GM19452 (cell line): ENCODE measurements around the gene CSNK2A1.
"Not testable (repeated sequence)": the region's sequence is repeated elsewhere in the genome, so short reads cannot be mapped to it uniquely, and the experiment has no call there.

Experiments used
- ATAC-seq: cut with Tn5 transposase; IDR thresholded peaks from one replicate; pipeline ENCODE4 v1.9.1; 2021; ENCODE audit not compliant: unreplicated experiment

CSNK2A1 gene

DNA sequence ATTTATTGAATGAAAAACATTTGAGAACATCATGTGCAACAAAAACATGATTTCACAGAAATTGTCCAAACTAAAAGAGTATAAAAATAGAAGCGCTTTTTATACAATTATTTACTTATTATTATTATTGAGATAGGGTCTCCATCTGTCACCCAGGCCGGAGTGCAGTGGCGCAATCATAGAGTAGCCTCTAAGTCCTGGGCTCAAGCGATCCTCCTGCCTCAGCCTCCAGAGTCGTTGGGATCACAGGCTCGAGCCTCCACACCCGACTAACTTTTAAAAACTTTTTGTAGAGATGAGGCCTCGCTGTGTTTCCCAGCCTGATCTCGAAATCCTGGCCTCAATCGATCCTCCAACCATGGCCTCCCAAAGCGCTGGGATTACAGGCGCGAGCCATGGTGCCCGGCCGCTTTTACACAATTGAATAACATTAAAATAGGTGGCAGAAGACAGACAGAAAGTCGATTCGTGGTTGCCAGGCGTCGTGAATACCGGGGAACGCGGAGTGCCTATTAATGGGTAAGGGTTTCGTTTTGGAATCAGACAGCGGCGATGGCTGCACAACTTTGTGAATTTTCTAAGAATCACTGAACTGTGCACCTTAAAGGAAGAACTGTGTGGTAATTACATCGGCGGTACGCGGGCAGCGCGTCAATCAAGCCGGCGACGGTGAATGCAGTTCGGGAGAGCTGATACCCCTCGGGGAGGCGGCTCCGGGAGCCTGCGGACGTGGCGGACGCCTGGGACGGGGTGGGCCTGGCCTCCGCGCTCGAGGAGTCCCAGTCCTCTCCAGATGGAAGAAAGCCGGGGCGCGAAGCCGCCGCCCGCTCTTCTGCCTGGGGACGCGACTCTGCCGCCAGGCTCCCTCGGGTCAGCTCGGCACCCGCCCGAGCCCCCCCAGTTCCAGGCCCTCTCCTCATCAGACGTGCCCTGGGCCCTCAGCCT is 82.1 kb downstream of the CSNK2A1 start:
- ATAC-seq, result peak; percentile 29

GRCh38 chr20:460707-461106 is 82.9 kb downstream of the CSNK2A1 start:
- ATAC-seq, result no peak

- ATAC-seq, result no peak
These were observed 83.4 kb downstream of the CSNK2A1 start for GRCh38 chr20:460180-460579.

GRCh38 chr20:458776-459175 is 84.8 kb downstream of the CSNK2A1 start:
- no peak for ATAC-seq

DNA sequence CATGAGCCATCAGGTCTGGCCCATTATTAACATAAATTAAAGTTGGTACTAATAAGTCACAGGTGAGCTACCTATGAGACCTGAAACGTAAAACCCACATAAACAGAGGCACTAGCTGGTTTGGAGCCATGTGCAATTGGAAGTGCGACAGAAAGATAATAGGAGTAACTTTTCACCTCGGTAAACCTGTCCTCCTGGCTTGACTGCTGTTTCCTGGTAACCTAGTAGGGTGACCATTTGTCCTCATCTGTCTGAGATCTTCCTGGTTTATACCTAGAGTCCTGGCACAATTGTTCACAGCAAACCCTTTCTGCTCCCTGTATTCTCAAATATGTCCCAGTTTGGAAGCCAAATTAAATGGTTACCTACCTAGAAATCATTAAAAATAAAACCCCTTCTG is 88.6 kb downstream of the CSNK2A1 start:
- ATAC-seq, result no peak

GRCh38 chr20:452021-452420 is 91.6 kb downstream of the CSNK2A1 start:
- ATAC-seq, result not testable (repeated sequence)

GRCh38 chr20:445514-446336 is 97.9 kb downstream of the CSNK2A1 start:
- no peak for ATAC-seq

- no peak for ATAC-seq
These were observed 98.6 kb downstream of the CSNK2A1 start for GRCh38 chr20:444862-445426.

DNA sequence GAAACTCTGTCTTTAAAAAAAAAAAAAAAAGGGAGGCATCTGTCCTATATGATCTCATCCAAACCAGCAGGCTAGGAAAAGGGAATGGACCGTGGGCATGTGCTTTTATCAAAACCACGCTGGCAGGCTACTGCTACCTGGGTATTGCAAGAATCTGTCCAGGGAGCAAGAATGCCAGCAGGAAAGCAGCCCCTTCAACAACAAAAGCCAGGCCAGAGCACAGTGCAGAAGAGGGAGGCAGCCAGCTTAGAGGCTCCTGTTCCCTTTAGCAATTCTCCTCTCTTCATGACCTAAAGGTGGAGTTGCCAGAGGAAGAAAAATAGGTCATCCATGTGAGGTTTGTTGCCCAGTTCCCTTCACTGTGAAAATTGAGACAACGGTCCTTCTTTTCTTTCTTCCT is 99.5 kb downstream of the CSNK2A1 start:
- ATAC-seq, result no peak

DNA sequence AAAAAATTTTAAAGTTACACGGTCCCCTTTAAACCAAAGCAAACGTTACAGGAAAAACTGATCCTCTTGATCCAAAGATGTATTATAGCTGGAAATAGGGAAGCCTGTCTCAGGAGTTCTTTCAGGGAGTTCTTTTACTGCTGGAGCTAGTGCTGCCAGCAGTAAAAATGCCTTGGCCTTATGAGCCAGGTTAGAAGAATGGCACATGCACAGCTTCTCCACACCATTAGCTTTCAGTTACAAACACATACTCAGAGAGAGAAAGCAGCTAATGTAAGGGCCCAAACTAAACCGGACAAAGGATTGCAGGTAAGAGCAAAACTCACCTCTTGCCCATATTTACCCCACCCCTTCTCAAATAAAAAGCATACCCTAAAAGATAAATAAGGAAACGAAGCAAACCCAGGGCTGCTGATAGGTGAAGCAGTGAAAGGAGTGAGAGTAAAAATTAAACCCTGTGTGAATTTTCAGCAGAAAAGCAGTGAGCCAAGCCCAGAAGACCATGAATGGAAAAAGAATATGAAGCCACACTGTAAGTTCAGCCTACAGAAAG is 100.3 kb downstream of the CSNK2A1 start:
- ATAC-seq, result no peak

DNA sequence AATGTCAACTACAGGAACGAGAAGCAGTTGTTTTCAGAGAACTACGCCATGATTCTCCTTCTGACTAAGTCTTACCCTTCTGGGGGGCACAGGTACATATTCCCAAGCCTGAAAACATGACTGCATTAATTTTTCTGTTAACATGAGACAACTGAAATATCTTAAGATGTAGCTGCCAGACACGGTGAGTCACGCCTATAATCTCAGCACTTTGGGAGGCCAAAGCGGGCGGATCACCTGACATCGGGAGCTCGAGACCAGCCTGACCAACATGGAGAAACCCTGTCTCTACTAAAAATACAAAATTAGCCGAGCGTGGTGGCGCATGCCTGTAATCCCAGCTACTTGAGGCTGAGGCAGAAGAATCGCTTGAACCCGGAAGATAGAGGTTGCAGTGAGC is 103.0 kb downstream of the CSNK2A1 start:
- ATAC-seq, result no peak

GRCh38 chr20:440148-440547 is 103.4 kb downstream of the CSNK2A1 start:
- no peak for ATAC-seq

DNA sequence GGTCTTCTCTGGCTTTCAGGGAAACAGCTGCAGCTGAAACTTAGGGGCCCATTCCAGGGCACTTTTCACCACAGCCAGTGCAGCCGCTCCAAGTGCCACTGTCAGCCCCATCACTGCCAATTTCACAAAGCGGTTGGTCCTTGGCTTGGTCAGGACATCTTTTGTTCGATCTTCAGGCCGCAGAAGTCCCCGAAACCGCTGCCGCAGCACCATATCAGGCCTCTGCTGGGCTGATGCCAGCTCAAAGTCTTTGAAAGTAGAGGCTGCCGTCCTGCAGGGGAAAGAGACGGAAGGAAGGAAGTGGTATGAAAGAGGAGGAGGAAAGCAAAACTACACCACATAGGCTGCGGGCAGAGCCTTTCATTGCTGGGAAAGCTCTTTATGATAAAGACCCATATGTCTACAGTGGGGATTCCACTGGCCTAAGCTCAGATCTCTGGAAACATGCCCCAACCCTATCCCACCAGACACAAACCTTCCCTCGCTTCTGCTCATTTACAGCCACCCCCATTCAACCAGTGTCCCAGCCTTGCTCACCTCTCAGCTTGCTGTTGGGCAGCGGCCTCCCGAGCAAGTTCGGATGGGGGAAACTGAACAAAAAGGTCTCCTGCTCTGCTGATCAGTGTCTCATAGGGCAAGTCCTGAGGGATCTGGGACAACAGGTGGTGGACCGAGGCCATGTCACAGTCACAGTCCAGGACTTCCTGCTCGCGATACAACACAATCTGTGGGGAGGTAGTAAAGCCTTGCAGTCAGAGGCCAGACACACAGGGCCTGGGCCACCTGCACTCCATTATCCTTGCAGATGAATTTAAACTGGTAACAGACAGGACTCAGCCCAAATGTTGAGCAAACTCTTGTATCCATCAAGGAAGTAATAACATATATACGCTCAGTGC is 104.8 kb downstream of the CSNK2A1 start:
- ATAC-seq, result no peak

DNA sequence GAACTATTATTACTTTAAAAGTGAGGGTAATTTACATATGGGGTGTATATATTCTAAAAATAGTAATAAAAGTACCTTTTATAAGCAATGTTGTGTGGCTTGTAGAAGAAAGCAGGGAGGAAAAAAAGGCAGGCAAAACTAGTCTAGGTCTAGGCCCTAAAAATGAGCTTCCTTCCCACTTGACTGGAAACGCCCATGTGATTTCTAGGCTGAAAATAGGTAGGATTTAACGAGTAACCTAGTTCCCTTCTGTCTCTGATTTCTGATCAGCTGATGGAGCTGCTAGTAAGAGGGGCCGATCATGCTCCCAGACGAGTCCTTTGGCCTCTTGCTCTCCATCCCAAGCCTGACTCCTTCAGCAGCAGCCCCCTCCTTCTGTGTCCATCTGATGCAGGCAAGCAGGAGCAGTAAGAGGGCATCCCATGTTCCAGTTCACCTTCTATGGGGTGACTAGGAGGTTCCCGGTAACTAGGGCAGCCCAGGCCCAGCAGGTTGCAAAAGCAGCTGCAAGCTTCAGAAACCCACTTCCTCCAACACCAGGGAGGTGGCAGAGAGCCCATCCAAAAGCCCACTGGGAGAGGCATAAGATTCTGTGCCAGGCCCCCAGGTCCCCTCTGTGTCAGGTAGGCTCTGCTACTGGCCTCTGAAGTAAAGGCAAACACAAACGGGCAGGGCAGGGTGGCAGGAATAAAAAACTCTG is 105.7 kb downstream of the CSNK2A1 start:
- no peak for ATAC-seq

GRCh38 chr20:436476-436875 is 107.1 kb downstream of the CSNK2A1 start:
- ATAC-seq, result no peak

DNA sequence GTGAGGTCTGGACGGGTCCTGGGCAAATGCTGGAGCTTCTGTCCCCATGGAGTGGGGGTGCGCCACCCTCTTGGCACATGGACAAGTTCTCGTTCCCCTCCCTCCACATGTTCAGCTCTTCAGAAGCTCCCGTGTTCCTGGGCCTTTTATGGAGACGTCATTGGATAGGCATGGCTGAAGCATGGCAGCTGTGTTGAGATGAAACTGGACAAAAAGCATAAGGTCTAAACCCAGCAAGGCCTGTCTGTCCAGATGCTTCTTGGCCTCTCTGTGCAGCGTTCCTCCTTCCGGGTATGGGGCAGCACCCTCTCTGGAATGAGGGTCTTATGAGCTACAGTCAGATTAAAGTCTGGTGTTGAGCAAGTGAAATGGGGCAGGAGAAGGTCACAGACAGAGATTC is 108.0 kb downstream of the CSNK2A1 start:
- ATAC-seq, result no peak

DNA sequence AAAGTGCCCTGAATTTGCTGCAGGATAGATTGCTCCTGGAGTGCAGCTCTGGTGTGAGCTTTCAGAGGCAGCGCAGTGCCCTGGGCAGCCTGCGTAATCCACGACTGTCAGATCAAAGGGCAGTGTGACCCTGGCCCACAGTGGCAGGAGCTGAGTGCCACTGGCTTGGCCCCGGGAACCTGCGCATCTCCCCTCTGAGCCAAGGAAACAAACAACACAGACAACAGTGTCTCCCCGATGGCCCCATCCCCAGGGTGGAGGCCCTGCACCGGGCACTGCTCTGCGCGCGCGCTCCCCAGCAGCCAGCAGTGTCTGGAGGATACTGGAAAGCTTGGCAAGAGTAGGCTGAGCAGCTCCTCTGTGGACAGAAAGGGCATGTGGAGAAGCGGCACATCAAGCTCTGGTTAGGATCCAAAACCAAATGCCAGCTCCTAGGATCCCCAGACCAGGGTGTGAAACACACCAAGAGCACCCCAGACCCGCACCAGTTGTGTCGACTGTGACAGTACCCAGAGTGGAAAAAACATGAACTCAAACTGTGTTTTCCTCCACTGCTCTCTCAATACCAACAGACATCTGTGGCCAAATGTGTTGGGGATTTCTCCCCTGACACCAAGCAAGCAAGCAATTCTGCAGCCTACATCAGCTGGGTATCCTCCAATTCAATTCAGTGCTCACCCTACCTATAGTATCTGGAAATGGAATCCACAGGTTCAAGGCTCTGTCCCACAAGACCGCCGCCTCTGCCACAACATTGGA is 108.8 kb downstream of the CSNK2A1 start:
- ATAC-seq, result no peak

- ATAC-seq, result no peak
These were observed 109.4 kb downstream of the CSNK2A1 start for GRCh38 chr20:434221-434620.
